ENCODE results near the gene PRSS50. TPM values are rescaled to one million over a fixed set of nuclear protein-coding genes. Genes with fewer than 3 reads are reported as not detected.
A peak's percentile ranks its signal among the peaks of the same experiment; 100 is the strongest.

Gene PRSS50

DNA sequence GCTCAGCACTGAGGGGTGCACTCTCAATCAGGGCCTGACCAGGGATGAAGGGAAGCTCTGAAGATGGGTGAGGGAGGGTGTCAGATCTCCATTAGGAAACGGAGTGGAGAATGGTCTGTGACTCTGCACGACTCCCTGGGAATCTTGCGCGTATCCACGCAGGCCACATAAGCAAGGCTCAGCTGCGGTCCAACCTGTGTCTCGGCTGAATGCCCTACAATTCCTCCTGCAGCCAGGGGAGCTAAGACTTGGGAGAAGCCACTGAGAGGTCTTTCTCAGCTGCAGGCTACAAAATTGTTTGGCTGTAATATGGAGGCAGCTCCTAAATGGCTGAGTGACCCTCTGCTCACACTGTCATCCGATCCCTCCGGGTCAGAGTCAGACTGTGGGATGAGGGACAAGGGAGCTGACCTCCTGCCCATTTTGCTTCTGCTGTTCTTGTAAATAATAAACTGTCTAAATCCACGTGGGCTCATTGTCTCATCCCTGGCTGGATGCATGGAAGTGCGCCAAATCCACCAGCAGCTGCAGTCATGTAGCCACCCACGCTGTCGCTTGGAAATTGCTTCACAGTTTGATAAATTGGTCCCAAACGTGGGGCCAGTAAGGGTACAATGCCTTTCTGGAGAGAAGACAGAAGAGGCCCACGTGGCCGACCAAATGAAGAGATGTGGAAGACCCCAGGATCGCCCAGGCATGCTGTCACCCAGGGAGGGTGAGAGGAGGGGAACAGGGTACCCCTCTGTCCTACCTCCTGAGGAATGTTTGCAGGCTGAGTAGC, 54.7 kb downstream of the PRSS50 start:
- Histone ChIP-seq H3K4ac (ENCODE audit: low read length) (no peak overlapping the region), H4K8ac (ENCODE audit: low read depth, low read length) (no peak overlapping the region), H2BK5ac (ENCODE audit: low read length) (no peak overlapping the region), H3K27me3 (ENCODE audit: control insufficient read depth in 3 of 3, insufficient read depth in 3 of 3, low read depth in 1 of 3, low read length in 3 of 3) (peaks cover 0 to 6% (median 0%) of the 10 kb centered on the region in 3 experiments), H3K4me3 (ENCODE audit: low read length in 2 of 2) (no peak overlapping the region), H3K9ac (ENCODE audit: low read depth, low read length, poor library complexity) (no peak overlapping the region), H3K79me1 (ENCODE audit: low read depth, low read length) (peaks cover 2% of the 10 kb centered on the region), H3K14ac (ENCODE audit: low read length) (no peak overlapping the region), H3K4me2 (ENCODE audit: insufficient read depth, low read length, poor library complexity, severe bottlenecking) (no peak overlapping the region), H2BK15ac (ENCODE audit: low read length) (peak overlapping the region; percentile 0), H3K27ac (replicated peaks; ENCODE audit: low read length) (no peak overlapping the region), H2AFZ (ENCODE audit: low read length) (peak overlapping the region; percentile 6), H2BK120ac (ENCODE audit: low read depth, low read length) (no peak overlapping the region), H2BK12ac (ENCODE audit: low read length) (peak overlapping the region; percentile 87), H3K36me3 (replicated peaks in 1 of 2; ENCODE audit: control insufficient read depth in 2 of 2, insufficient read depth in 2 of 2, low read length in 2 of 2) (no peaks in the 10 kb centered on the region), H3K9me3 (replicated peaks in 1 of 2; ENCODE audit: control insufficient read depth in 2 of 2, insufficient read depth in 1 of 2, low read depth in 1 of 2, low read length in 2 of 2) (no peaks in the 10 kb centered on the region), H3K18ac (ENCODE audit: low read length) (peak overlapping the region; percentile 84), H4K91ac (ENCODE audit: low read depth, low read length, poor library complexity) (no peak overlapping the region), H3K23ac (ENCODE audit: low read depth, low read length, poor library complexity) (no peak overlapping the region), H3K4me1 (ENCODE audit: control insufficient read depth in 2 of 2, insufficient read depth in 1 of 2, low read depth in 1 of 2, low read length in 2 of 2) (peaks cover 0 to 42% of the 10 kb centered on the region in 2 donors), H2AK5ac (ENCODE audit: low read depth, low read length) (peak overlapping the region; percentile 5)
- WGBS, 2 donors (ENCODE audit: extremely low coverage in 2 of 2, insufficient read length in 2 of 2, insufficient replicate concordance in 1 of 2), result no CpG with 5 or more reads among the region's 17 CpGs
- no peak for DNase-seq (ENCODE audit: low spot score)

Small RNAs within 50 kb of the gene (small RNA-seq; reads per million reads assigned to genes)
- not detected for gene PRSS45 (ENCODE audit: insufficient read depth)
